Measurements from ENCODE around the gene ZNF860.
"Not testable (repeated sequence)": the region's sequence is repeated elsewhere in the genome, so short reads cannot be mapped to it uniquely, and the experiment has no call there.

DNA sequence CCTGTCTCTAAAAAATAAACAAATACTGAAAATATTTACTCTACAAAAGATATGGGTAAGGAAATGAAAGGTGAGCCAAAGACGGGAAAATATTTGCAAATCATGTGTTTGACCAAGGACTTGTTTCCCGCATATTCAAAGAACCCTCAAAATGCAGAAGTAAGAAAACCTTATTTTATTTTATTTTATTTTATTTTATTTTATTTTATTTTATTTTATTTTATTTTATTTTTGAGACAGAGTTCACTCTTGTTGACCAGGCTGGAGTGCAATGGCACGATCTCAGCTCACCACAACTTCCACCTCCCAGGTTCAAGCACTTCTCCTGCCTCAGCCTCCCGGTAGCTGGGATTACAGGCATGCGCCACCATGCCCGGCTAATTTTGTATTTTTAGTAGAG is 11.4 kb downstream of the ZNF860 start:
- TF ChIP-seq, protein P1, sequence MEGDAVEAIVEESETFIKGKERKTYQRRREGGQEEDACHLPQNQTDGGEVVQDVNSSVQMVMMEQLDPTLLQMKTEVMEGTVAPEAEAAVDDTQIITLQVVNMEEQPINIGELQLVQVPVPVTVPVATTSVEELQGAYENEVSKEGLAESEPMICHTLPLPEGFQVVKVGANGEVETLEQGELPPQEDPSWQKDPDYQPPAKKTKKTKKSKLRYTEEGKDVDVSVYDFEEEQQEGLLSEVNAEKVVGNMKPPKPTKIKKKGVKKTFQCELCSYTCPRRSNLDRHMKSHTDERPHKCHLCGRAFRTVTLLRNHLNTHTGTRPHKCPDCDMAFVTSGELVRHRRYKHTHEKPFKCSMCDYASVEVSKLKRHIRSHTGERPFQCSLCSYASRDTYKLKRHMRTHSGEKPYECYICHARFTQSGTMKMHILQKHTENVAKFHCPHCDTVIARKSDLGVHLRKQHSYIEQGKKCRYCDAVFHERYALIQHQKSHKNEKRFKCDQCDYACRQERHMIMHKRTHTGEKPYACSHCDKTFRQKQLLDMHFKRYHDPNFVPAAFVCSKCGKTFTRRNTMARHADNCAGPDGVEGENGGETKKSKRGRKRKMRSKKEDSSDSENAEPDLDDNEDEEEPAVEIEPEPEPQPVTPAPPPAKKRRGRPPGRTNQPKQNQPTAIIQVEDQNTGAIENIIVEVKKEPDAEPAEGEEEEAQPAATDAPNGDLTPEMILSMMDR (IDR thresholded peaks at IDR 0.05; ENCODE audit: low read depth, low read length), result not testable (repeated sequence)
- TF ChIP-seq POLR2A (IDR thresholded peaks at IDR 0.05; ENCODE audit: extremely low read depth, insufficient read length), result not testable (repeated sequence)
- TF ChIP-seq, protein P2, sequence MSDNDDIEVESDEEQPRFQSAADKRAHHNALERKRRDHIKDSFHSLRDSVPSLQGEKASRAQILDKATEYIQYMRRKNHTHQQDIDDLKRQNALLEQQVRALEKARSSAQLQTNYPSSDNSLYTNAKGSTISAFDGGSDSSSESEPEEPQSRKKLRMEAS (IDR thresholded peaks at IDR 0.05; ENCODE audit: low read depth, low read length), result not testable (repeated sequence)
